Activated CD4-positive, CD25-positive, alpha-beta regulatory T cell treated with anti-CD3 and anti-CD28 coated beads, Interleukin-2, amount 50 U/mL, for 24 hours (primary cell): ENCODE data around the gene LRRC71.

Experiments used
- ATAC-seq, 2 donors: fragments of 150-1000 bp; cut with Tn5 transposase; one replicate each; pipeline ENCODE4 v1.10.0; 2021; ENCODE audit warnings: mild to moderate bottlenecking in 1 of 2, moderate library complexity in 1 of 2

Gene LRRC71

DNA sequence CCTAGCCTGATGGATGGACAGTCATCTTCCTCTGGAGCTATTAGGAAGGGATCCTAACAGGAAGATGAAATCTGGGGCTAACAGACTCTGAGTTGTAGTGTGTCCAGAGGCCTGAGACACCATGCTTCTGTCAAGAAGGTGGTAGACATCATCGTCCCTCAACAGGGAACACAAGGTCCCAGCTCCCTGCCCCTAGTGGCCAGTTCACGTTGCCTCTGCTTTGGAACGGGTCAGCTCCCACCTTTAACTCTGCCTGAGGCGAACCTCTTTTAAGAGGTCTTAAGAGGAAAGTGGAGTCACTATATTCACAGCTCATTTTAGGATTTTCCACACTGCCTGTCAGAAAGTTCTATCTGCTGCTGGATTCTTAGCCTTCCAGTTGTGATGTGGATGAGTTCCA, 28.3 kb downstream of the LRRC71 start:
- no peak for ATAC-seq

DNA sequence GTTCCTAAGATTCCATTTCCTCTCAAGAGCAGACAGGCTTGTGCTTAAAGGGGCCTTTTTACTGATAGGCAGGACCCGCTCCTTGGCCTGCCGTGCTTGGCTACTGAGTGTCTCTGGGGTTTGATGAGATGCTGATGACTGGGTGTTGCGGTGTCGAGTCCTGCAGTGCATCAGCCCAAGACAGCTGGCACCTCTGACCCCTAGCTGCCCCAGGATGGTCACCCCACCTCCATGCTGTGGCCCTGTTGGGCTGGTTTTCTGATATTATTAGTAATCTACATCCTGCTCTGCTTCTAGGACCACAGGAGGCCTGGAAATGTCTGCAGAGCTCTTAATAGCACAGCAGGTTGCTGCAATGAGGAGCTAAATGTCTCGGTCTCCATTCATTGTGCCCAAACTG, 28.7 kb downstream of the LRRC71 start:
- no peak for ATAC-seq

DNA sequence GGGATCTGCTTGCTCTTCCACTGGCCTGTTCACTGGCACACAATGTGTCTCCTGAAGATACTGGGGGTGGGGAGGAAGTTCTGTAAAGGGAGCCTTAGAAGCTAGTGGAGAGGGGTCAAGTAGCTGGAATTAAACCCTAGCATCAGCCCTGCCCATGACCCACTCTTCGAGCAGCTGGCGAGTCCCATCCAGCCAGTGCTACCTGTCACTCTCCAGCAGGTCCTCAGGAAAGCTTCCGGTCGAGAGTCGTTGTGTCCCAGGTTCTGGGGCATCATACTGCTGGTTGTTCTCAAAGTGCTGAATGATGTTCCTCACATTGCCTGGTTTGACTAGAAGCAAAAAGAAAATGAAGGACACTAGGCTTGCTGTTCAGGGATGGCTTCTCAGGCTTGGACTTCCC, 30.9 kb downstream of the LRRC71 start:
- ATAC-seq, result no peak

DNA sequence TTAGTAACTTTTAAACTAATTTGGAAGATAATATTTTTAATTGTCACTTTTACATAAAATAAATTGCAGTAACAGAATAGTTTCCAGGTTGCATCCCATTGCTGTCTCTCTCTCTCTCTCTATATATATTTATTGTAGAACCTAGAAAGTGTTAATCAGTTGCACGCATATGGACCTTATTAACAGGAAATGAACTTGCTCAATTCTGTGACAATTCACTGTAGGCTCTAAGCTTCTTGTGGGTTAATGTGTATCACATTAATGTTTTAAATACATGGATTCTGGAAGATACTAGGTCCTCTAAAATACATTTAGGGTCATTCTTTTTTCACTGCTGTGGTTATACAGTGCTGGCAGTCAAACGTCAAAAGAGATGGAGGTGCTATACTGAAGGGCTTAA, 33.1 kb downstream of the LRRC71 start:
- no peak for ATAC-seq

DNA sequence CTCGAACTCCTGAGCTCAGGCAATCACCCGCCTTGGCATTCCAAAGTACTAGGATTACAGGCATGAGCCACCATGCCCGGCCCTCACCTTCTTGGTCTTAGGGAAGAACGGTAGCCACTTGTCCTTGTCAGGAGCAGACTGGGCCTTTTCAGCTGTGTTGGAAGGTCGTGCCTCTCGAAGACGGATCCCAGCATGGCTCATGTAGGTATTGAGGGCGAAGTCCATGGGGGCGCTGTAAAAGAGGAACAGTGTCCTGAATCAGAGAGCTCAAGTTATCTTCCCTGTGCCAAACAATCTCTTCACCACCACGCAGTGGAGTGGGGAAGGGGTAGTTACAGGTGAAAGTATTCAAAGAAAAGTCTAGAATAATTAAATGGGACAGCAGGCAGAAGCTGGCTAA, 35.9 kb downstream of the LRRC71 start:
- ATAC-seq, result no peak

DNA sequence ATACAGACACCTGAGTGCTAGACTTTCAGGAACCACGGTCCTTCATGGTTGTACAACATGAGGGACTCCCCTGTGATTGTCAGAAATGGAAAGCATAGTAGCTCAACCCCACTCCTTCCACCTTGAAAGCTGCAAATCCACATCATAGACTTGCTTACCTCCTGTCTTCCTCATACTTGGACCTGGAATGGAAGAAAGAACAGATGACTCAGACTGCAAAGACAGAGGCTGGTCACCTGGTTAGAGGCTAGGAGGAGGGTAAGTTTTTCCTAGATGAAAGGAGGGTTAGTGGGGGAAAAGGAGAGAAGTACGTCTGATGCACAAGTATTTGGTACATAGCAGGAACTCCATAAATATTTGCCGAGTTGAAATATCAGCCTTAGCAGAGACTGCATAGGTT, 37.2 kb downstream of the LRRC71 start:
- ATAC-seq, result no peak

DNA sequence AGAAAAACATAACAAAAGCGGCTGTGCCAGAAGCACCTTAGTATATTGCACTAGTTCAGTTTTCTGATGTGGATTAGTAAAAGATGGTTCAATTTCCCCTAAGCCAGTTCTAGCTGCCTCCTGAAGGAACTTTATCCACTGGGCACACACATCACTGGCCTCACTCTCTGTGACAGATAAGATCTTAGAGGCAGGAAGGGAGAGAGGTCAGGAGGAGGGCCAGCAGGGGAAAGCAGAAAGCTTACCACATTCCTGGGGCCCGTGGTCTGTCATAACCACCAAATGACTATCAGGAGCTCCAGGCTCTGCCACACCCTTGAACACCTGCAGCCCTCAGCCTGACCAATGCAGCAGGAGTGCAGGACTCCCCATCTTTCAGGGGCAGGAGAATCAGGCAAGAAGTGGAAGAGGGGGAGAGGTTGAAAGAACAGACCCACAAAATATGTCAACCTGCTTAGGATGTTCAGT, 37.8 kb downstream of the LRRC71 start:
- ATAC-seq, result no peak

DNA sequence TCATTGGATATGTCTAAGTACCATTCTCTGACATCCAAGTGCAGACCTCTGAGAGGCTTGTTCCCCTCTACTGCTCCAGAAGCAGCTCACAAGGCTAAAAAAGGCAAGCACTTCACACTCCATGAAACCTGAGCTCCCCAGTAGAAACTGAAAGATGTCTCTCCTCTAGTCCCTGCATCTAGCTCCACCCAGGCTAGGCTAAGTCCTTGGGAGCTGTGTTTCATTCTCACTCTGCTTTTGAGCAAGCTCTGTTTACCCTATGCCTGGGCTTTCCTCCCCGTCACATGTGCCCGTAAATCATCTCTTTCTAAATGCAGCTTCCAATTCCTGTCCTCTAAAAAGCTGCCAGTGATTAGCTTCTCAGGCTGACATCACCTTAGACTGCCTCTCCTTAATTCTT, 39.0 kb downstream of the LRRC71 start:
- ATAC-seq, result no peak

DNA sequence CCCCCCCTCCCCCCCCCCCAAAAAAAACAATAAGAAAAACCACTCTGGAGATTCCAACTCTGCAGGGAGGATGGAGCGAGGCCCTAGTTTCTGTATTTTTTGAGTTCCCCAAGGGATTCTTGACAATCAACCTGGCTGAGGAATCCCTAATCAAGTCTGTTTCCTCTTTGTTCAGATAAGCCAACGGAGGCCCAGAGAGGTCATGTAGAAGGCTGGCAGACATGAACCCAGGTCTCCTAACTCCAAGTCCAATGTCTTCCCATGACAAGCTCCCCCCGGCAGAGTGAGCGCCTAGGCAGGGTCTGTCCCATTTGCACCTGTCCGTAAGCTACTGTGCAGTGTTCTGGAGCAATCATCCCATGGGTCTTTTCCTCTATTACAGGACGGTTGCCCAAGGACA, 39.5 kb downstream of the LRRC71 start:
- ATAC-seq, result no peak

DNA sequence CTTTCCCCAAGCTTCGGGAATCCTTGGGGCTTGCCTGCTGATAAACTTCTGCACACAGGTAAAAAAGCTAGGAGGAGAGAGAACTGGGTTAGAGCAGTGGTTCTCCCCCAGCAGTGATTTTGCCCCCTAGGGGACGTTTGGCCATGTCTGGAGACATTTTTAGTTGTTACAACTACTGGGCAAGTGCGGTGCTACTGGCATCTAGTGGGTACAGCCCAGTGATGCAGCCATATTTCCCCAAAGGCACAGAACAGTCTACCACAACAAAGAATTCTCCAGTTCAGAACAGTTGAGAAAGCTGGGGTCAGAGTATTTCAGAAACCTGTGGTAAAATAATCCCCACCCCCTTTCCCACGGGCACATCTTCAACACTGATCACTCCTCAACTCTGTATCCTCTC, 41.3 kb downstream of the LRRC71 start:
- peak in 1 of 2 donors; percentile 33 for ATAC-seq

DNA sequence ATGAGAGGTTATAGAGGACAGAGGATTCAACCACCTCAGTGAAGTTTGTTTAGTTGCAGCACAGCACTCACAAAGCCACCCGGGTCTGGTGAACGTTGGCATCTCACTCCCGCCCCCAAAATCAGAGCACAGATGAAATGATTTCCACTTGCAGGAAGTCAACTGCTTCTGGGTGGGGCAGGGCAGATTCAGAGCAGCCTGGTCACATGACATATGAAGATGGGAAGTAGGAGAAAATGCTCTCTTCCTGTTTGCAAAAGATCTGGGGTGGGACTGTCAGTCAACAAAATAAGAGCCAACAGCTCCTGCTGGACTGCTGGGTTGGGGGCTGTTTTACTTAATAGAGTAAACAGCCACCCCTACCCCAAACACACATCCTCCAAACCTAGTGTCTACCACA, 43.2 kb downstream of the LRRC71 start:
- ATAC-seq, result peak; percentile 46 to 67

DNA sequence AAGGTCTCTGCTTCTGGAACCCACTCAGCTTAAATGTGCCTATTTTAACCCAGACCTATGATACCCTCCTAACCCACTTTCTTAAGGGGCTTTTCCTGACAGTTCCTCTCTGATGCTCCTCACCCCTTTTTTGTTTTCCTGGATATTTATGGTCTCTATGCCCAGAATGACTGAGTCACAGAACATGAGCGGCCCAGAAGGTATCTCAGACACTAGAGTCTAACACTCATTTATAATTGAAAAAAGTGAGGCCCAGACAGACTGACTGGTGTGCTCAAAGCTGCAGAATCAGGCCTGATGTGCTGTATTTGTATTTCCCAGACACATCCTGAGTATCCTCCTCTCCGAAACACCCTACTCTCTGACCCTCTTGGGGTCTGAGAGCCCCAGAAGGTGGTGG, 44.0 kb downstream of the LRRC71 start:
- no peak for ATAC-seq

DNA sequence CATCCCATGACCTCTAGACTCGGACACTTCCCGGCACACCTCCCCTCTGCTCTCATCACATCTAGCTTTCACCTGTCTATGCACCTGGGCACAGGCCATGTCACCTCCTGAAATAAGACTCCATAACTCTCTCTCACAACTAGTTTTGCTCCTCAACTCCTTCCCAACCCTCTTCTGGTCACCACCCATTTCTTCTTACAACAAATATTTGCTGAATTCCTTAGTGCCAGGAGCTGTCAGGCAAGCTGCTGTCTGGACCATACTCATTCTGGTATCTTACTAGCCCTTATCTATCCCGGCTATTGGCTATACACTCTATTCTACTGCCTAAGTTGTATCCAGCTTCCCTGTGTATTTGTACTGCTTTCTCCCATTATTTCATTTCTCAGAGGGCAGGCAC, 49.1 kb downstream of the LRRC71 start:
- ATAC-seq, result no peak

DNA sequence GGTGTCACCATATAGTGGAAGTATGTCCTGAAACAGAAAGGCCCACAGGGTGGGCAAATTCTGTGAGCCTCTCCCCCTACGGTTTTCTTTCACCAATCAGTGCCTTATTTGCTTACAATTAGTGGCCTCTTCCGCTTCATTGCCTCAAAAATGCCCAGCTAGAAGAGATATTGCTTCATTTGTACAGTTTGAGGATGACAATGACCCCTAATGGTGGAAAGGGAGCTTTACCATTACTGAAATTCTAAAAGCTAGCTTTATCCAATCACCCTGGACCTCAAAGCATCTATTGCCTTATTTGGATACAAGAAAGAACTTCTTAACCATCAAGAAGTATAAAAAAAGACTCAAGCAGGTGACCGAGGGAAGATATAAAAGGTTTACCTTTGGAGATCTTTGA, 49.6 kb downstream of the LRRC71 start:
- no peak for ATAC-seq

DNA sequence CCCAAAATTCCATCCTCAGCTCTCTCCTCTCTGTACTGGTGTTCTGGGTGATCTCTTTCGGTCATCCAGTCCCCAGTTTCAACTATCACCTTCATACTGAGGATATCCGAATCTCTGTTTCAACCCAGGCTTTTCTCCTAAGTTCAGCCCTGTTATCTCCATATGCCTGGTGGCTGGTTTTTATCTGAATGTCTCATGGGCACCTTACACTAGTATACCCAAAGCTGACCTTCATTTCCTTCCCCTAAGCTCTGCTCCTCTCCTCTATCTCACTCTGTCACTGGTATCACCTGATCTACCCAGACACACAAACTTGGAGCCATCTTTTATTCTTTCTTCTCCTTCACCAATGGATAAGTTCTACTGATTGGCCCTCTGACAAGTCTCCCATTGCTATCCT, 53.0 kb downstream of the LRRC71 start:
- ATAC-seq, result no peak

DNA sequence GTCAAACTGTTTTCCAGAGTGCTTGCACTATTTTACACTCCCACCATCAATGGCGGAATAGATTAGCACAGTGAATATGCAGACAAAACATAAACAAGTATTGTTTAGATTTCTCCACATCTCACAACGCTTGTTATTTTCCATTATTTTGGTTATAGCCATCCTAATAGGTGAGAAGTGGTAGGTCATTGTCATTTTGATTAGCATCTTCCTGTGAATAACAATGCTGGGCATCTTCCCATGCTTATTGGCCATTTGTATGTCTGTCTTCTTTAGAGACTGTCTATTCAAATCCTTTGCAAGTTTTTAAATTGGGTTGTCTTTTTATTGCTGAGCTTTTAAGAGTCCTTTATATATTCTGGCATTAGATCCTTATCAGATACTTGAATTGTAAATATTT, 54.7 kb downstream of the LRRC71 start:
- no peak for ATAC-seq

DNA sequence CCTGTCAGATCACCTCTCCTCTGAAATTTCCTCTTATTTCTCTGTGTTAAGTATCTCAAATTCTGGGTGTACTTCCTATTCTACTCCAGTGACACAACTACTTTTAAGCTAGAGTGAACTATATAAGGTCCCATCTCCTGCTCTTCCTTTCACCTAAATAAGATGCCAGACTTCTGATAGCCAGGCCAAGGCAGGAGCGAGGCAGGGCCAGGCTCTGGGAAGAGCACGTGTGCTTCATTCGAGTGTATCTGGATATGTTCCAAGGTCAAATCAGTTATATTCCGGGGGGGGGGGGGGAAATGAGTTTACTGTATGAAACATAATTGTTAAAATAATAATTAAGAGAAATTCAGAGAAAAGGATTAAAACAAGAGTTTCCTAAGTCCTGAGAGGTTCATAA, 60.1 kb downstream of the LRRC71 start:
- ATAC-seq, result no peak
